ENCODE measurements around the gene LVRN. TPM values are rescaled to one million over a fixed set of nuclear protein-coding genes. Genes with fewer than 3 reads are reported as not detected.

LVRN gene
- polyA plus RNA-seq, 1 donor from 2014 or later, result not detected

DNA sequence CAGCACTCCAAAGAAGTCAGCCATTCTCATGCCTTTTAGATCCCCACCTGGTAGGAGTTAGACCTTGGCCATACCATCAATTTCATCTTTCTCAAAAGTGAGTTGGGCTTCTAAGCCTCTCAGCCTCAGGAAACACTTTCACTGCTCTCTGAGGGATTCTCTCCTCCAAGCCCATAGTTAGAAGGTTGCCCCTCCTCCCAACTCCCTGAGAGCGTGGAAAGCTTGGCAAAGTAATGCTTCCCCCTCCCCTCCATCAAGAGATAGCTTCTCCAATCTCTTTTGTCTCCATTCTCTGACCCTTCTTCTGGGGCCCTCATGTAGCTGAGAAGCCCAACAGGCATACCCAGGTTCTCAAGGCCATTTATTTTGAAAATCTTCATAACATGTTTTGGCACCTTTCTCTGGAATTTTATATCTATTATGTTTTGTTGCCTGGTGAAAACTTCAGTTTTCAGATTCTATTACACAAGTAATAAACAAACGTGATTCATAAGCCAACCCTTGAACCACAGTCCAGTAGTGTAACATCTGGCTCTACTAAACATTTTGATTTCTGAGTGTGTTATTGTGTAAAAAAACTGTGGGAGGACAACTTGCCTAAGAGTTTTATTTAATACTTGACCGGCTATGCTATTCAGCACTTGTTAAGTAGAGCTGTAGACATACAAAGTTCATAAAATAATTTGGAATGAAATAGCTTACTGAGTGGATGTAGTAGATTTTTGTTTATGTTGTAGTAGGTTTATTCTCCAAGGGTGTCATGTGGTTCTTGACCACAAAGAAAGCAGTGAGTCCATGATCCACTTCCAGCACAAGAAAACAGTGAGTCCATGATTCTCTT is 17.1 kb downstream of the LVRN start:
- Mint-ChIP-seq H3K4me3 (no peak overlapping the region), H3K4me1 (peaks cover 1 to 7% (median 5%) of the 10 kb centered on the region in 3 donors), H3K27me3 (peaks cover 14% of the 10 kb centered on the region), H3K36me3 (no peaks in the 10 kb centered on the region), H3K9me3 (peaks cover 0 to 3% (median 0%) of the 10 kb centered on the region in 3 donors), H3K27ac (peak overlapping the region in 1 of 3 donors; percentile 1)

DNA sequence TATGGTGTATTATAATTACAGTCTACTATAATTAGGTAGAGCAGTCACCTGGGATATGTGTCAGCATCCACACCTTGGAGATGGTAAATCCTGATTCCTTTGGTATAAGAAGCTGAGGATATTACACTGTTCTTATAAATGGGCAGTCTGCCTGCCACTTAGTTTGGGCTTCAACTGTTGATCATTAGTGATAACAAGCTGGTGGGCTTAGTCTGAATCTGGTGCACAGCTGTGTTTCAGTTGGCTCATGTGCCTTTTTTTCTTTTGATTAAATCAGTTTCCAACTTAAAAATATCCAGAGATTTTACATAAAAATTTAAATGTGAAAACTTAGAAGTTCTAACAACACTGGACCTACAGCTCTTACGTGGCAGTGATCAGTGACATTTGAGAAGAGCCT is 21.2 kb downstream of the LVRN start:
- H3K4me1 Mint-ChIP-seq, result peaks cover 0 to 5% (median 1%) of the 10 kb centered on the region in 3 donors
- no peaks in the 10 kb centered on the region for H3K9me3 Mint-ChIP-seq

DNA sequence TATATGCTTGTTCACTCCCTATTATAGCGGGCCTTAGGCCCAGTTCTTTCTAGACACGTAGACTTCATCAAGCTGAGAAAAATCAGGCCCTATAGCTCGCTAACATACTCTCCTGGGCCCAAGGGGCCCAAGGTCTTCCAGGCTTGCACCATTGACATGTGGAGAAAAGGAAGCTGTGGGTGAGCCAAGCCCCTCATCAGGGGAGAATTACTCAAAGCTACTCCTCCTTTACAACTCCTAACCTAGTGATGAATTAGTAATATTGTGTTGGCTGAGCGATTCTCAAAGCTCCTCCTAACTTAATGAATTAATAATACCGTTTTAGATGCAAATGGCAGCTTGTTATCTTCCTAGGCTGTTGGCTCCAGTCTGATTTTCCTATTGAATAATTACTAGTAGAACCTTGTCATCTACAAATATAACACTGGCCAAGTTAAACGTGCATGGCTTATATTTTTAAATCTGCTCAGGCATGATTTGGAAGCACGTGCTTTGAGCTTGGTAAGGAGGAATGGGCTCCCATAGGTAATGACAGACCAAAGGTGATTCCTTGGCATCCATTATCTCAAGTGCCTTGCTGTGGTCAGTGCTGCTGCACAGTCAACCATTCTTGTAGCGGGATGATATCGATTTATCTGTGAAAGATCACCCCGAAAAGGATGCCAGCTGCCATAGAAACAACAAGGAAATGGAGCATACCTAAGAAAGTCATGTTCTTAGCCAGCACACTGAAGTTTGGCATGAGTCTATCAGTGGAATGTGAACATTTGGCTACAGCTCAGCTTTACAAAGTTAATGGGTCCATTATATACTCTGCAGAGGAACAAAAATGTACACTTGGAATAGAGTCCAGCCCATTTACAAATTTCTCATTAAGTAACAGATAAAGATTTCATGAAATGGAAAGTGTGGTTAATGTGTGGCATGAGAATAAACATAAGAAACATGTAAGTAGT is 23.8 kb downstream of the LVRN start:
- H3K36me3 Mint-ChIP-seq, result no peaks in the 10 kb centered on the region
- no peak overlapping the region for H3K4me3 Mint-ChIP-seq
- no peak overlapping the region for H3K27ac Mint-ChIP-seq
- H3K9me3 Mint-ChIP-seq, result no peaks in the 10 kb centered on the region
- no peaks in the 10 kb centered on the region for H3K4me1 Mint-ChIP-seq
- H3K27me3 Mint-ChIP-seq, result peaks cover 2% of the 10 kb centered on the region

More for the DNA sequence above, 21.2 kb downstream of the LVRN start:
- Mint-ChIP-seq H3K4me3 (no peak overlapping the region), H3K27me3 (peaks cover 10% of the 10 kb centered on the region), H3K36me3 (no peaks in the 10 kb centered on the region), H3K27ac (no peak overlapping the region)

DNA sequence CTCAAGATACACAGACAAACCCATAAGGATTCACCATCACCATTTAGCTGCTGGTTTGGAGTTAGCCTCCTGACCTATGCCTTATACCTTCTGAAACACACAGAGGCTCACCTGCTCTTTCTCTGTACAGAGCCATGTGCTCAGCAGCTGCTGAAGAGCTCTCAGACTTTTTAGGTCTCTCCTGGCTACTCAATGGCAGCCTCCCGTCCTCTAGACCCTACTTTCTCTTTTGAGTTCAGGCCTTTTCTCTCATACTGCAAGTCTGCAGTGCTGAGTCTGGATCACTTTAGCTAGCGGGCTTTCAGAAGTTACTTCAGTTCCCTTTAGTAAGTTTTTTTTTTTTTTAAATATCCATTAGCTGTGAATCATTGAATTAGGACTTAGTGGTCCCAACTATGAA is 25.7 kb downstream of the LVRN start:
- no peaks in the 10 kb centered on the region for H3K36me3 Mint-ChIP-seq
- H3K27me3 Mint-ChIP-seq, result no peaks in the 10 kb centered on the region
- H3K4me1 Mint-ChIP-seq, result no peaks in the 10 kb centered on the region
- peaks cover 0 to 2% (median 0%) of the 10 kb centered on the region in 3 donors for H3K9me3 Mint-ChIP-seq
- no peak overlapping the region for H3K27ac Mint-ChIP-seq
- no peak overlapping the region for H3K4me3 Mint-ChIP-seq

DNA sequence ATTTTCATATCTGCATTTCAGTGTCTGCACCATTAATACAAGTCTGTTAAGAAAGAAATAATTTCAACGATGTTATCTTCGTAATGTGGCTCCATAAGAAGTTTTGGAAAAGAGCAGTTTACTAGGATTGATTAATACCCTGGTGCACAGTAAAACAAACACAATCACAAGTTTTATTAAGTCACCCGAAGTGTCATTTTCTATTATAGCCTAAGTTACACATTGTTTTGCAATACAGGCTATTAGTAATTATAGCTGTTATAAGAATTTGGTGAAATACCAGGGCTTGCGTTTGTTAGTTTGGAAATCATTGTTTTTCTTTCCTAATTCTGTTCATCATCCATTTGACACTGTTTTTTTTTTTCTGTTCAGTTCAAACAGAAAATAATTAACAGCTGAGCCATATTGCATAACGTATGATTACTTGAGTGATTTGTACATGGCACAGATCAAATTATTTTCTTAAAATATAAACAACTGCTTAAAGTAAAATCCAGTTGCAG is 30.6 kb downstream of the LVRN start:
- H3K36me3 Mint-ChIP-seq, result peaks cover 1% of the 10 kb centered on the region
- H3K9me3 Mint-ChIP-seq, result peaks cover 0 to 2% (median 0%) of the 10 kb centered on the region in 3 donors
- no peaks in the 10 kb centered on the region for H3K4me1 Mint-ChIP-seq
- peaks cover 8% of the 10 kb centered on the region for H3K27me3 Mint-ChIP-seq
- no peak overlapping the region for H3K4me3 Mint-ChIP-seq
- no peak overlapping the region for H3K27ac Mint-ChIP-seq

DNA sequence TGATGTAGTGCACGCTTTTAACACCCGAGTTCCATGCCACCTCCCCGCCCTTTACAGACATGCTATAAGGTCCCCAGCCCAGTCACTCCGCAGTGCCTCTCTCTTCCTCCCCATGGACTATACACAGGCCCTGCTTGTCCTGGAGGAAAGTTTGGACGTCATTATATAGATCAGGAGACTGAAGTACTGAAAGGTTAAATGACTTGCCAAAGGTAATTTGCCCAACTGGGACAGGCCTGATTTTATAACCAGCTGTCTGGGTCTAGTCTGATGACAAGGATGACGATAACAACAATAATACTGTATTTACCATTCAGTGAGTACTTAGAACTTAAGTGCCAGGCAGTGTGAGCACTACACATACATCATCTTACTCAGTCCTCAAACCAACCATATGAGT is 33.1 kb downstream of the LVRN start:
- H3K4me1 Mint-ChIP-seq, result no peaks in the 10 kb centered on the region
- H3K27me3 Mint-ChIP-seq, result peaks cover 8% of the 10 kb centered on the region
- H3K4me3 Mint-ChIP-seq, result no peak overlapping the region
- peaks cover 0 to 2% (median 0%) of the 10 kb centered on the region in 3 donors for H3K9me3 Mint-ChIP-seq
- peaks cover 1% of the 10 kb centered on the region for H3K36me3 Mint-ChIP-seq
- no peak overlapping the region for H3K27ac Mint-ChIP-seq

DNA sequence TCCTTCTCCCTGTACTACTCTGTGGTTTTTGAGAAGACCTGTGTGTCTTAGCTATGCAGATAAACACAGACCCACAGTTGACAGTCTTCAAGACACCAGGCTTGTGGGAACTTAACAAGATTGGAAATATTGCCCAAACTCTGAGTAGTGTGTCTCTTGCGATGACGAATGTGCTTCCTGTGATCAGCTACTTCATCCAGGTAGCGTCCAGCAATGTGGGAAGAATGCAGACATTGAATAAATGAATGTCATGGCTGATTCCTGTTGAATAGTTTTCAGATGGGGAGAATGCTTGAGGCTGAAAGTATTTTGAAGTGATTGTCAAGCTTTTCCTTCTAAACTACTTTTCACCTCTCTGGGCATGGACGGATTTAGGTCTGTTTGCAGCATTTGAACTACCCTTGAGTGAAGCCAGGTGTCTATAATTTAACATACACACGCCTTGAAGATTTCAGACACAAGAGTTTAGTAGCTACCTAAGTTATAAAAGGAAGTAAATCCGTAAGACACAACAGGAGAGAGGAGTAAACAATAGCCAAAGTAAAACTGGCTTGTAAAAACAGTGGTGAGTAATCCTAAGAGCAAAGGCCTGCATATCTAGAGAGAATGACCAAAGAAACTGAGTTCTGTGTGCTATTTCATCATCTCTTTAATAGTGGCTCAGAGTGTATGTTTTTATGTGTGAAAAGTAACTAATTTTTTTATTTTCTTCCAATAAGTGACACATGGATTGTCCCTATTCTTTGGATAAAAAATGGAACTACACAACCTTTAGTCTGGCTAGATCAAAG is 40.0 kb downstream of the LVRN start:
- H3K36me3 Mint-ChIP-seq, result no peaks in the 10 kb centered on the region
- H3K9me3 Mint-ChIP-seq, result no peaks in the 10 kb centered on the region
- H3K4me1 Mint-ChIP-seq, result no peaks in the 10 kb centered on the region
- no peak overlapping the region for H3K4me3 Mint-ChIP-seq
- H3K27ac Mint-ChIP-seq, result no peak overlapping the region
- H3K27me3 Mint-ChIP-seq, result peaks cover 3% of the 10 kb centered on the region

DNA sequence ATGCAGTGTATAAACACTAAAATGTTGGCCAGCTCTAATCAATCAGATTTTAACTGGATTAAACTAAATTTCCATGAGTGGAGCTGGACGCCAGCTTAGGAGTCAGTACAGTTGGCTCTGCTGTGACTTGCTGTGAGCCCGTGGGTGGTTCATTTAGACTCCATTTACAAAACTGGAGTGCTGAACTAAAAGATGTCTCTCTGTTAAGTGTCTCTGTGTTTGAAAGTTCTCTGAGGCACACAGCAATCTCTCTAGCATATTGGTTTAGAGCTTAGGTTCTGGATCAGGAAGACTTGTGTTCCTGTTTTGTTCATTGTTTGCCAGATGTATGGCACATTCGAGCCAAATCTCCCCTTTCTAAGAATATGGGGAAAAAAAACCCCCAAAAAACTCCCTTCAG is 42.0 kb downstream of the LVRN start:
- Mint-ChIP-seq H3K4me1 (no peaks in the 10 kb centered on the region), H3K27ac (no peak overlapping the region), H3K9me3 (no peaks in the 10 kb centered on the region), H3K36me3 (no peaks in the 10 kb centered on the region), H3K27me3 (no peaks in the 10 kb centered on the region), H3K4me3 (no peak overlapping the region)

DNA sequence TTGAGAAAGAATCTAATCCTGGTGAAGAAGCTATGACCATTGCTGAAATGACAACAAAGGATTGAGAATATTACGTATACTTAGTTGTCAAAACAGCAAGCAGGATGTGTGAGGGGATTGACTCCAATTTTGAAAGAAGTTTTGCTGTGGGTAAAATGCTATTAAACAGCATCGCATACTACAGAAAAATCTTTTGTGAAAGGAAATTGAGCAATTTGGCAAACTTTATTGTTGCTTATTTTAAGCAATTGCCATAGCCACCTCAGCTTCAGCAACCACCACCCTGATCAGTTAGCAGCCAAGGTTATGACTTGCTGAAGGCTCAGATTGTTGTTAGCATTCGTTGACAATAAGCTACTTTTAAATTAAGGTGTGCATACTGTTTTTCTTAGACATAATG is 47.5 kb downstream of the LVRN start:
- H3K4me1 Mint-ChIP-seq, result no peaks in the 10 kb centered on the region
- peaks cover 3% of the 10 kb centered on the region for H3K27me3 Mint-ChIP-seq
- H3K27ac Mint-ChIP-seq, result no peak overlapping the region
- H3K36me3 Mint-ChIP-seq, result no peaks in the 10 kb centered on the region
- peaks cover 0 to 2% (median 0%) of the 10 kb centered on the region in 3 donors for H3K9me3 Mint-ChIP-seq
- no peak overlapping the region for H3K4me3 Mint-ChIP-seq

DNA sequence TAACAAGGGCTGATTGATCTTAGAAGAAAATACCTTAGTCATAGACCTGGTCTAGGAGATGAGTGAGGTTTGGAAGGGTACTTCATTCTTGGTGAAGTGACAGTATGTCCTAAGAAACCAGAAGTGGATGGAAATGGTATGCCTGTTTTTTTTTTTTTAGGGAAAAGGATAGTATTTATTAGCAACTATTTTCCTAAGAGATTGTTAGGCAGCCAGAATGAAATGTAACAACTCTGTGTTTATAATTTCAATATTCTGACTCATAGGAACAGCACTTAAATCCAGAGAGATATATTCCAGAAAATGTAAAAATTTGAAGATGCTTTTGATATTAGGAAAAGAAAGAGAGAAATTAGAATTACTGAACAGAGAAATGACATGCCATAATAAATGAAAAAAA is 48.8 kb downstream of the LVRN start:
- Mint-ChIP-seq H3K9me3 (peaks cover 0 to 2% (median 0%) of the 10 kb centered on the region in 3 donors), H3K36me3 (no peaks in the 10 kb centered on the region), H3K27ac (no peak overlapping the region), H3K4me3 (no peak overlapping the region), H3K4me1 (no peaks in the 10 kb centered on the region), H3K27me3 (peaks cover 3% of the 10 kb centered on the region)

DNA sequence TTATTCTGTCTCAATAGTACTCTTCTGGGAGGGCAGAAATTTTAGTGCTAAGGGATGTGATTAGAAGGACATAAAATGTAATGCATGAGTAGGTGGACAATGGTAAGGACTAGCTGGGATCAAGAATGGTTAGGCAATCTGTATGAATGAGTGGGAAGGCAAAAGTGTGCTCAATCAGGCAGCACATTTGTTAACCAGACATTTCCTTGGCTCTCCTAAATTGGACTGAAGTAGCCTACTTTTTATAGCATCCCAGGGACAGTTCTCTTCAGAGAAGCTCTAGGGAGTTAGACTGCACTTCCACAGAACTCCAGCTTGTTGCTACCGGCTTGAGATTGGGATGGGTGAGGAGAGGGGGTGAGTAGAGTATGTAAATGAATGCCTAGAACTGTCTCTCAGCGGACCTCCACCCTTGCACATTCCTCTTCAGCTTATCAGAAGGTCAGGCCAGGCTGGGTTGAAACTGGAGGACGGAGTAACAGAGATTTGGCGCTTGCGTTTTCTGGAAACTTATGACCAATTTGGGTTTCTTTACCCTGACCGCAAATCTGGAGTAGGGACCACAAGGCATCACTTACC is 51.0 kb downstream of the LVRN start:
- Mint-ChIP-seq H3K27ac (no peak overlapping the region), H3K4me1 (no peaks in the 10 kb centered on the region), H3K4me3 (no peak overlapping the region), H3K9me3 (peaks cover 0 to 2% (median 0%) of the 10 kb centered on the region in 3 donors), H3K36me3 (no peaks in the 10 kb centered on the region), H3K27me3 (peaks cover 3% of the 10 kb centered on the region)

DNA sequence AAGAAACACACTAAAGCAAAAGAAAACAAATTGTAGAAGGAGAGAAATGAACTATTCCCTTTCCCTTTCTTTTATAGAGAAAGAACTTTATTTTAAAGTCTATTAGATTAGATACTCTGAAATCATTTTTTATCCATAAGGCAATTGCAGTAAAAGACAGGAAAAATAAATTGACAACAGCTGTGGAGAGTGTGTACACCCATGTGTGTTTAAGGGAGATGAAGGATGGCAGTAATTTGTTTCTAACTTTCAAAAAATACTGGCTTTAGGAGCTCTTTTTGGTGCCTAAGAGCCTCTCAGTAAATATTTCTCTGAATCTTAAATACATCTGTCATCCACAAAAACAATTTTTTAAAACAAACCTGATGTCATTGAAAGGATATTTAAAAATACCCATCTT is 51.7 kb downstream of the LVRN start:
- H3K4me3 Mint-ChIP-seq, result no peak overlapping the region

DNA sequence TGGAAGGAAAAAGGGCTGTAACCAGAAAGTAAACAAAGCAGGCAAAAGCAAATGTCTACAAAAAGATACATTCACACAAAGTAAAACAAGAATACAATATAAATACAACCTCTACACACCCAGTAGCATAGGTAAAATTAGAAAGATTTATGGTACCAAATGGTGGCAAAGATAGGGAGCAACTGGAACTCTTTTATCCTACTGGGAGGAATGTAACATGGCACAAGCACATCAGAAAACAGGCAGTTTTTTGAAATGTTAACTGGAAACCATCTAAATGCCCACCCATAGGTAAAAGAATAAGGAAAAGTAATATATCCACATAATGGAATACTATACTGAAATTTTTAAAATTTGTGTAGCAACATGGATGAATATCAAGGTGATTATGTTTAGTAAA is 61.3 kb downstream of the LVRN start:
- Mint-ChIP-seq H3K4me3 (no peak overlapping the region), H3K4me1 (no peaks in the 10 kb centered on the region), H3K27me3 (no peaks in the 10 kb centered on the region), H3K9me3 (peaks cover 0 to 2% (median 0%) of the 10 kb centered on the region in 3 donors), H3K27ac (peak overlapping the region in 1 of 3 donors; percentile 51), H3K36me3 (peaks cover 1% of the 10 kb centered on the region)

More for the DNA sequence above, 51.7 kb downstream of the LVRN start:
- Mint-ChIP-seq H3K27me3 (peaks cover 3% of the 10 kb centered on the region), H3K9me3 (peaks cover 0 to 2% (median 0%) of the 10 kb centered on the region in 3 donors), H3K4me1 (no peaks in the 10 kb centered on the region), H3K36me3 (no peaks in the 10 kb centered on the region), H3K27ac (no peak overlapping the region)

DNA sequence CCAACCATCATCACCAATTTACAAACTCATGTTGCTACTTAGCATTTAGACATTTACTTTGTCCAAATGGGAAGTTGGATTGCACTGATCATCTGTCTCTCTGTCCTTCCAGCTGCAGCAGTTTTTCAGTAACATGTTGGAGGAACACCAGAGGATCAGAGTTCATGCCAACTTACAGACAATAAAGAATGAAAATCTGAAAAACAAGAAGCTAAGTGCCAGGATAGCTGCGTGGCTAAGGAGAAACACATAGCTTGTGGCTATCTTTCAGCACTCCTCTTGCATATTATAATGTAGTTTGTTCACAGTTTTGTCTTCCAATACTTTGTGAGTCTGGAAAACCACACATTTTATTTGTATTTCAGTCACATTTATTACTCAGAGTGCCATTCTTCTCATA is 63.6 kb downstream of the LVRN start:
- H3K9me3 Mint-ChIP-seq, result peaks cover 0 to 2% (median 0%) of the 10 kb centered on the region in 3 donors
- H3K27ac Mint-ChIP-seq, result no peak overlapping the region
- H3K4me3 Mint-ChIP-seq, result no peak overlapping the region
- H3K27me3 Mint-ChIP-seq, result no peaks in the 10 kb centered on the region
- H3K4me1 Mint-ChIP-seq, result no peaks in the 10 kb centered on the region
- peaks cover 1% of the 10 kb centered on the region for H3K36me3 Mint-ChIP-seq
